GM19467 (cell line): ENCODE data around the gene TRPC4.
"Not testable (repeated sequence)": the region's sequence is repeated elsewhere in the genome, so short reads cannot be mapped to it uniquely, and the experiment has no call there.

ENCODE experiments used
- ATAC-seq: cut with Tn5 transposase; IDR thresholded peaks from one replicate; pipeline ENCODE4 v1.9.1; 2021; ENCODE audit warnings: mild to moderate bottlenecking, moderate library complexity; ENCODE audit not compliant: unreplicated experiment

Gene TRPC4

GRCh38 chr13:37835392-37835791 is 34.2 kb downstream of the TRPC4 start:
- ATAC-seq, result no peak

DNA sequence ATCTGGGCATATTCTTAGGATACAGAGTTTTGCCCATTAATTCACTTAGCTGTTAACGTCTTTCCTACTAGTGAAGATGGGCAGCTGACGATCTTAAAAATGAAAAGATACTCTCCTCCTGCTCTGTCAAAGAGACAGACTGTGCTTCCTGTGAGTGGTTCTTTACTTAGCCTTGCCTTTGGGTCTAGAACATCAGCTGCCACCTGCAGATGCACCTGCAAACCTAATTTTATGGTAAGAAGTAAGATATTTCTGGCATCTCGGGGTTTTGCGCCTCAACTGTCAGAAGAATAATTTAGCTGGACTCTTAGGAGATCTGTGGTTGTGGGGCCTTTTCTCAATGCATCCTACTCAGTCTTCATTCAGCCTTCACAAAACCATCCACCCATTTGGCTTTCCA is 36.2 kb downstream of the TRPC4 start:
- no peak for ATAC-seq

DNA sequence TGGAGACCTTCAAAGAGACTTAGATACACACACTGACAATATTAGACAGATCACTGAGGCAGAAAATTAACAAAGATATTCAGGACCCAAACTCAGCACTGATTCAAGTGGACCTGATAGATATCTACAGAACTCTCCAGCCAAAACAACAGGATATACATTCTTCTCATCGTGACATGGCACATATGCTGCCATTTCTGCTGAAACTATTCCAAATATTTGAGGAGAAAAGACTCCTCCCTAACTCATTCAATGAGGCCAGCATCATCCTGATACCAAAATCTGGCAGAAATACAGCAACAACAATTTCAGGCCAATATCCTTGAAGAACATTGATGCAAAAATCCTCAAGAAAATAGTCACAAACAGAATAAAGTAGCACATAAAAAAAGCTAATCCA is 53.3 kb downstream of the TRPC4 start:
- ATAC-seq, result no peak

DNA sequence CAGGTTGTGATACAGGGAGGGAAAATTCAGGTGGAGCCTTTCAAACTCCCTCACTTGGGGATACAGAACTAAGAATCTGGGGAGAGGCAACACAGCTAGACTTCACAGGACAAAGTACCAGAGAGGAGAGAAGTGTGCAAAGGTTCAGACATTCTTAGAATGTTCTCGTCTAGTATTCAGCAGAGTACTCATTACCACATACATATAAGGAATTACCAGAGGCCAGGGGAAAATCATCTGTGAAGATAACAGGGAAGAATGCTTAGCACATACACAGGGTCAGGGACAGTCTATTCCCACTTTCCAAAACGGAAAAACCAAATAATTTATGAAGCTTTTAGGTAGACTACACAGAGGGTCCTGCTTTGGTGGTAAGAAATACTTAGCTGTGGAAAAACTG is 58.1 kb downstream of the TRPC4 start:
- ATAC-seq, result no peak

DNA sequence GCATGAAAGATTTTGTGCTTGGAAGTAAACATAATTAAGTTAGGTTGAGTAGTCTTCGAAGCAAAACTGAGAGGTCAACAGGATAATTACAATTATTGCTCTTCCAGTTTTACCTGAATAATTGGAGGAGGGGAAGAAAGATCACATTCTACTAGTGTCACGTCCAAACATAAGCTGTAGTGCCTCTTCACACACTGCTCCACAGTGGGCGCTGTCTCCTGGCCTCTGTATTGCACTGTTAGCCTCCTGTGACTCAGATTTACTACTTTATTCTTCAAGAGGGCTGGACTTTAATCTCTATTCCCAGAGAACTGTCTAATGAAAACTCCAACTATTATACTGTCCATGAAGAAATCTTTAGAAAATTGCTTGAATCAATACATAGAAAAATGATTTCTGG is 62.9 kb downstream of the TRPC4 start:
- no peak for ATAC-seq

- no peak for ATAC-seq
These were observed 71.9 kb downstream of the TRPC4 start for GRCh38 chr13:37797631-37798030.

DNA sequence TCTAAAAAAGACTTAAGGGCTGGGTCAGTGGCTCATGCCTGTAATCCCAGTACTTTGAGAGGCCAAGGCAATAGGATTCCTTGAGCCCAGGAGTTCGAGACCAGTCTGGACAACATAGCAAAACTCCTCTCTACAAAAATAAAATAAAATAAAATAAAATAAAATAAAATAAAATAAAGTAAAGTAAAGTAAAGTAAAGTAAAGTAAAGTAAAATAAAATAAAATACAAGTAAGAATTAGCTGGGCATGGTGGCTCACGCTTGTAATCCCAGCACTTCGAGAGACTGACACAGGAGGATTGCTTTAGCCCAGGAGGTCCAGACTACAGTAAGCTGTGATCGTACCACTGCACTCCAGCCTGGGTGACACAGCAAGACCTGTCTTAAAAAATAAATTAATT is 72.8 kb downstream of the TRPC4 start:
- not testable (repeated sequence) for ATAC-seq

DNA sequence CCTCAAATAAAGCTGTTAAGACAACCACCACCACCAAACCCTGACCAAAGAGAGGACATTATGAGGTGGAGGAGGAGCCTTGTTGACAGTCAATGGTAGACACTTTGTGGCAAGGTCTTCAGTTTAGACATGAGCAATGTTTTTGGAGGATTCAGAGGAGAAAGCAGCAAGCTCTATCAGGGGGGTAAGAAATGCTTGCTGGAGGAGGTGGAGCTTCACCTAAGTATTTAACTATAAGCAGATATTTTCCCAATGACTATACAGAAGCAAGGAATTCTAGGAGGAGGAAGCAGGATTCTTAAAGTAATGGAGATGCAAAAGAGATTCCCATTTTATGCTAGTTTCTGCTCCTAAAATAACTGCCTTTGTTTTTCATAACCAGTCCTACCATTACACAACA is 74.2 kb downstream of the TRPC4 start:
- ATAC-seq, result no peak

DNA sequence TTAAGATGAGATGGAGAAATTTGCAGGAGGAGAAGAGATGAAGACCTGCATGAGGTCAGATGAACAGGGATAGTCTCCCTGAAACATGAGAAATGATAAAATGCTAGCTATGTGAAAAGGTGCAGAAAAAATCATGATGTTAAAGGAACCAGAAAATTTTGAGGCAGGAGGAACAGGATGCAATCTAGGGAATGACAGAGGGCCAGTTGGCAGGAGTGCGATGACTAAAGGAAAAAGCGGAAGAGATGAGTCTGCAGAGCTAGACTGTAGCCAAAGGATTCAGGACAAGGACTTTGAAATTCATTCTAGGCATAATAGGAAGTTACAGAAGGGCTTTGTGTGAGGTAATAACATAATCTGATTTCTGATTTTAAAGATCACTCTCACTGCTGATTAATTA is 77.9 kb downstream of the TRPC4 start:
- no peak for ATAC-seq

- no peak for ATAC-seq
These were observed 81.2 kb downstream of the TRPC4 start for GRCh38 chr13:37788346-37788745.

DNA sequence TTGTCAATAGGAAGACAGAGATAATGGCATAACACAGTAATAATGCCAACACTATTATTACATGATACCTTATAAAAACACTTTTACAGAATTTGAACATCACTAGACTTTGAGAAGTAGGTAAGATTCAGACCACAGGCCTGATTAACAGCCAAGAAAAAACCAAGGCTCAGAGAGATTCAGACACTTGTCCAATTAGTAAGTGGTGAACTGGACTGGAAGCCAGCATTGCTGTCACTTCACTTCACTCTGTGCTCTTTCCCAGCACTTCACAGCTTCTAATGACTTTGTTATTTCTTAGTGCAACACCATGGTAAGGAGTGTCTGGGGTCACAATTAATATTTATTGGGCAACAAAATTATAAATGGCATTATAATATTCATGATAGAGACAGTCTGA is 91.9 kb downstream of the TRPC4 start:
- no peak for ATAC-seq

- no peak for ATAC-seq
These were observed 93.7 kb downstream of the TRPC4 start for GRCh38 chr13:37775871-37776270.

DNA sequence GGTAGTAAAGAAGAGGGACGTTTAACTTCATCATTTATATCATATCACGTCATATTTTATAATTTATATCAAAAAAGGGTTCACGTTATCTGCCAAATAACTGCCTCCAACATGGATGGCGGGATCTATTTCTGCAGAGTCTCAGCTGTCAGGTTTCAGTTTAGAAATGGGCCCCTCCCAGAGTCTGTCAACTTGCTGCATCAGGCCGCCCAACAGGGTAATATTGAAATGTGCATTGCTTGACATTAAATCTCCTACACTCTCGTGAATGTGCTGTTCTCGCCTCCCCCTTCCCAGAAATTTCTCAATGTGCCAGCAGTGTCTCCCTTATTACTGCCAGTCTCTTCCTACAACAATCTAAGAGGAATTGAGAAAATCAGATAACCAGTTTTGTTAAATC is 96.9 kb downstream of the TRPC4 start:
- no peak for ATAC-seq

GRCh38 chr13:37769545-37769944 is 100.0 kb downstream of the TRPC4 start:
- ATAC-seq, result no peak

DNA sequence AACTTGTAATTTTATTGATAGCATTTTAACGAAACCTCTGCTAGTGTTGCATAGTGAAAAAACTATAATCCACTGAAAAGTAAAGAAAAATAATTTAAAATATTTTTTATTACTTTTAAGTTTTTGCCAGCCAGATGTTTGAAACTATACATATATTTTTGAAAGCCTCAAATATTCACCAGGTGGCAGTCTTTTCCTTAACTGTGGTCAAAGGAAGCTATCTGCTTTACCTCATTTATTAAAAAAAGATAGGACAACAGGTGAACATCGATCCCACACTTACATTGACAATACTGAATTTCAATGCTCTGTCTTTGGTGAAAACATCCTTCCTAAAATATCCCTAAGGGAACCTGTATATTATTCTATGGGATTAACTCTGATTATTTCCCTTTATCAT is 100.5 kb downstream of the TRPC4 start:
- ATAC-seq, result no peak

DNA sequence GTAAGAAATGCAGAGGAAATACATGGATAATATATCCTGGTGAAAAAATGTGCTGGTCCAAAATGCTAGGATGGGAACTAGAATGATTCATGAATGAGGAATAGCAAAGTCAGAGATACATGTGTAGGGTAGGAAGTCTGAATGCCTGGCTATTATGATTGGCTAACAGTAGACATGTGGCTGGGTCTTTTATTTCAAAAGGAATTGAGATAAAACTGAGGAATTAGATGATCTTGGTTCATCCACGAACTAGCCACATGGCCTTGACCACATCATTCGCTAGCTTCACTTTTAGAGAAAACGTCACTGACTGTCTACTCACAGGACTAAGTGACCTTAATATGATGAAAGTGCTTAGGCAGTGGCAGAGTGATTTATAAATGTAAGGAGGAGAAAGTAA is 103.1 kb downstream of the TRPC4 start:
- ATAC-seq, result no peak

DNA sequence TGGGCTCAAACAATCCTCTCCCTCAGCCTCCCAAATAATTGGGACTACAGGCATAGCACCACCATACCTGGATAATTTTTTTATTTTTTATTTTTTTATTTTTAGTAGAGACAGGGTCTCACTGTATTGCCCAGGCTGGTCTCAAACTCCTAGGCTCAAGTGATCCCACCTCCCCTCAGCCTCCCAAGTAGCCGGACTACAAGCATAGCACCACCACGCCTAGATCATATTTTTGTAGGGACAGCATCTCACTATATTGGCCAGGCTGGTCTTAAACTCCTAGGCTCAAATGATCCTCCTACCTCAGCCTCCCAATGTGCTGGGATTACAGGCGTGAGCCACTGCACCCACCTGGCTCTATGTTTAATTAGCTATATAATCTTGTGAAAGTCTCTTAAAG is 114.2 kb downstream of the TRPC4 start:
- ATAC-seq, result no peak

- no peak for ATAC-seq
These were observed 115.8 kb downstream of the TRPC4 start for GRCh38 chr13:37753776-37754175.

- ATAC-seq, result no peak
These were observed 117.4 kb downstream of the TRPC4 start for GRCh38 chr13:37752146-37752545.

DNA sequence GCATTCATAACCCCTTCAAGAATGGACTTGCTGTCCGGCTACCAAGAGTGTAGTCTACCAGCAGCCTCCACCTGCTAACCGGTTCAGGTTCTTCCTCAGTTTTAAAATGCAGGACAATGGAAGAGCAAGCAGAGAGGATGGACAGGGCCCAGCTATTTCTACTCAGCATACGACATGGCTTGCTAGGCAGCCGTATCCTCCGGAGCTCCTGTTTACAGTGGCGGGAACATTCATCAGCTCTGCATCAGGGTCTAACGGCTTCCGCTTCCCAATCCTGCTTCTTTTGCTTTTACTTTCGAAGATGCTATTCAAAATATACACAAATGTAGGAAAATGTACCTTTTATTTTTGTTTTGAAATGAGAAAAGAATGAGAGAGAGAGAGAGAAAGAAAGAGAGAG is 118.5 kb downstream of the TRPC4 start:
- no peak for ATAC-seq

GRCh38 chr13:37748913-37749312 is 120.7 kb downstream of the TRPC4 start:
- no peak for ATAC-seq

GRCh38 chr13:37747071-37747612 is 122.4 kb downstream of the TRPC4 start:
- no peak for ATAC-seq

DNA sequence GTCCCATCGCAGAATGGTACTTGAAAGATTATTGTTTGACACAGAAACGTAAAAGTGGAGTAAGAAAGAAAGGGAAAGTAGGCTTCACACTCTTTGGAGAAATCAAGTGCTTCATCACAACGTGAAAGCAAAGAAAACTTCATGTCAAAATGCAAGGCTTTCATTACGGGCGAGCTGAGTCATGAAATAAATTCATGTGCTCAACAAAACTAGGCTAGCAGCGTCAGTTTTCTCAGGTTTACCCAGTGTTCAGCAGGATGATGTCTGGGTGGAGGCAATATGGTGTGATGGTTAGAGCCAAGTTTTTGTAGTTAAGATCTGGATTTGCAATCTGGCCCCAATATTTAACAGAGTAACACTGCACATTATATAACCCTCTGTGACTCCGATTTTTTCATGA is 128.0 kb downstream of the TRPC4 start:
- ATAC-seq, result no peak

DNA sequence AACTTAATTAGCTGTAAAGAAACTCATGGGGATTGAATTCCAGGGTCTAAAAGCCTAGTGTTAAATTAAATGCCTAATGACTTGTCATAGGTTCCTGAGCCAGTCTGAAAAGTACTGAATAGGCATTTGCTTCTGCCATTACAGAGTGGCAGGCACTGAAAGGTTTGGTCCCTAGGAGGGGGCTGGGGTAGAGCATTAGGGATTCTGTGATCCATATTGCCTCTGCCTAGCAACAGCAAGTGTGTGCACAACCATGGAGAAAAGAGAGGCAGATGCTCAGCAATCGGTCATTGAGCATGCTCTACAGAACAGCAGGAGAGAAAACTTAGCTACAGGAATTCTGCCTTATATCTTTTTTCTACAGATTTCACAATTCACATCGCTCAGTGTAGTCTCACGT is 133.5 kb downstream of the TRPC4 start:
- ATAC-seq, result no peak
